Skin epidermis (tissue), 12 donors: ENCODE results near the gene RAB30.
"Not testable (repeated sequence)": the region's sequence is repeated elsewhere in the genome, so short reads cannot be mapped to it uniquely, and the experiment has no call there.

Experiments
- H3K27ac ChIP-seq, 21 experiments: fragments of 200-600 bp; sonication (generic) in 11 of 21; one replicate each; pipeline ENCODE4 v1.5.0; 2020; ENCODE audit warnings: mild to moderate bottlenecking in 3 of 21, inconsistent platforms in 2 of 21, moderate library complexity in 2 of 21
- H3K4me3 ChIP-seq, 7 experiments: fragments of 200-600 bp; sonication (generic) in 2 of 7; one replicate each; pipeline ENCODE4 v1.5.0; 2020; ENCODE audit warnings: inconsistent platforms in 2 of 7, mild to moderate bottlenecking in 2 of 7, moderate library complexity in 1 of 7

The RAB30 gene

DNA sequence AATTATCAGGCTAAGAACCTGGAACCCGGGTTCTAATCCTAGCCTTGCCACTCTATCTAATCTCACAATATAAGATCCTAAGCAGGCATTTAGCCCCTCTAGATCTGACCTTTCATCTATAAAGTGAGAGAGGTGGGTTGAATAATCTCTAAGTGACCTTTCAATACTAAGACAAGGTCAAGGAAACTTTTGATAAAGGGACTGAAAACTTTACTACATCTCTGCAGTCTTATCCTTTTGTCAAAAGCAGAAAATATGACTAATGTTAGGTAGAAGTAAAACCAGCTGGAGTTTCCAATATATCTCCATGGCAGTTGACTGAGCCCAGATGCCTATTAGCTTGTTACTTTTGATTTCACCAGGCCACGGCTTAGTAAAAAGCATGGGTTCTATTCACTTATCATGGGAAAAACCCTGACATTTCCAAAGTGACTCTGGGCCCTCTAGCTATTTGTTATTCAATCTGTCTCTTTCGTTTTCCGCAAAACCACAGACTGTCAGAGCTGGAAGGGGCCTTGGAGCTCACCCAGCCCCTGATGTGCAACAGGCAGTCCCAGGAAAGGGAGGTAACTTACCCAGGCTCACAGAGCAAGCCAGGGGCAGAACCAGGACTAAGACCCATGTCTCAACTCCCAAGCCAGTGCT, 75.8 kb downstream of the RAB30 start:
- peak overlapping the region in 12 of 21 experiments; percentile 5 to 68 (median 42) for H3K27ac ChIP-seq
- no peak overlapping the region for H3K4me3 ChIP-seq

DNA sequence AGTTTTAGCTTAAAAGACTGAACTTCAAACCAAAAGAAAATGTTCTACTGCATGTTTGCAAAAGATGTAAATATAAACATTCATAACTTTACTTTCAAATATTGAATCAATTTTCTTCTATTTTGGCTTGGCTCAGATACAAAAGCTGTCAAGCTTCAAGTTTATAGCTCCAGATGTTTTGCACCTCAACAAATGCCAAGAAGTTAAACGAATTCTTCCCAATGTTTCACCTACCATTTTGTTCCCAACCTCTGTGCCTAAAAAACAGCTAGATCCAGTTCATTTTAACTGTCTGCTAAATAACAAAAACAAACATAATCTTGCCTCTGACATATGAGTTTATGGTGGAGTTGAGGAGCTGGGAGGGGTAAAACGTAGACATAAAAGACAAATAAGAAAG, 76.5 kb downstream of the RAB30 start:
- H3K4me3 ChIP-seq: no peak overlapping the region
- H3K27ac ChIP-seq: peak overlapping the region in 9 of 21 experiments; percentile 10 to 68 (median 43)

DNA sequence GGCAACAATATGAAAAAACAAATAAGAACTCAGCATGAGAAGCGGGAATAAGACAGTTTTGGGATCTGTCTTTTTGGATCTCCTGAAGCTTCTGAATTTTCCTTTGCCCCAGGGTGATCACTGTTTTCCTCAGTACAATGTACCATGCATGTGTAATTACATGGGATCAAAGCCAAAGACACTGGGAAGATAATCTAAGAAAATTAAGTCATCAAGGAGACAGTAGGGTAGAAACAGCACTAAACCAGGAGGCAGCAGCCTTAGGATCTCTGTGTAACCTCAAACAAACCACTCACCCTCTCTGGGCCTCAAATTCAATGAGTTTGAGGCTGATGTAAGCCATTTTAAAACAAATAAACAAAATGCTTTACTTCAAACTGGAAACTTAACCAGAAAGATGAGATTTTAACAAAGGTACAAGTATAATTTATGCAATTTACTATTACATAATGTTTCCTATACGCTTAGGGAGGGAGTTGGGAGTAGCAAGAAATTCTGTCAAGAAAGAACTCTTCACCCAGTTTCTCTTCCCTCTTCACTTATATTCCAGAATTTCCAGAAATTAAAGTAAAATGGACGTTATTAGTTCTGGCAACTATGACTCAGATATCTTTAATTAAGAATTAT, 77.0 kb downstream of the RAB30 start:
- H3K4me3 ChIP-seq: no peak overlapping the region
- H3K27ac ChIP-seq: peak overlapping the region in 1 of 21 experiments; percentile 39

- H3K27ac ChIP-seq: no peak overlapping the region
Measured at GRCh38 chr11:82992223-82992622, 79.5 kb downstream of the RAB30 start.

DNA sequence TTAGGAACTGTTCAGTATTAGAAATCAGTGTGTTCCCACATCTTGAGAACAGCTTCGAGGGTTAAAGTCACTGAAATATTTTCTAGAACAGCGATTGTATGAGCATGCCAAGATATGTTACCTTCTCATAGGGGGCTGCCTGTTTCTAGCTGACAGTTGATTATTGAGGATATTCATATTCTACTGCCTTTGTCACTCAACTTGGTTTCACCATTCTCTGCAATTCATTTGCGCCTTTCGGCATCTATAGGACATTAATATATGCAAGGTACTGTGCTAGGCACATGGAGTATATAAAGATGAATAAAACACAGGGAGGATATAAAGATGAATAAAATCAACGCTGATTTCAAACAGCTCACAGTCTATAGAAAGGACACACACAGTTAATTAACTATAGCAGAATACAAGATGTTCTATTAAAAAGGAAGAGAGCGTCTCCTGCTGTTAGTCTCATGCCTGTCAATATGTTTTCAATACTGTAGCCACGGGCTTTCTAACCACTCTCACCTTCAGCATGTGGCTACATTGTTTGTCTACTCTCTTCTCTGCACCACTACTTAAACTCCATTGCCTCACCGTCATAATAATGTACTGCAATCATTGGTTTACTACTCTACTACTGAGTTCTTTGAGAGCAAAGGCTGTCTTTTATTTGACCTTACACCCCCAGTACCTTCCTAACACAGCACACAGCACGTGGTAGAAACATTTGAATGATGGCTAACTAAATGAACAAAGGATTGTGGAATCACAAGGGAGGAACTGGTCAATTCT, 81.9 kb downstream of the RAB30 start:
- H3K4me3 ChIP-seq: no peak overlapping the region
- H3K27ac ChIP-seq: no peak overlapping the region

More at GRCh38 chr11:82992223-82992622, 79.5 kb downstream of the RAB30 start:
- H3K4me3 ChIP-seq: no peak overlapping the region

DNA sequence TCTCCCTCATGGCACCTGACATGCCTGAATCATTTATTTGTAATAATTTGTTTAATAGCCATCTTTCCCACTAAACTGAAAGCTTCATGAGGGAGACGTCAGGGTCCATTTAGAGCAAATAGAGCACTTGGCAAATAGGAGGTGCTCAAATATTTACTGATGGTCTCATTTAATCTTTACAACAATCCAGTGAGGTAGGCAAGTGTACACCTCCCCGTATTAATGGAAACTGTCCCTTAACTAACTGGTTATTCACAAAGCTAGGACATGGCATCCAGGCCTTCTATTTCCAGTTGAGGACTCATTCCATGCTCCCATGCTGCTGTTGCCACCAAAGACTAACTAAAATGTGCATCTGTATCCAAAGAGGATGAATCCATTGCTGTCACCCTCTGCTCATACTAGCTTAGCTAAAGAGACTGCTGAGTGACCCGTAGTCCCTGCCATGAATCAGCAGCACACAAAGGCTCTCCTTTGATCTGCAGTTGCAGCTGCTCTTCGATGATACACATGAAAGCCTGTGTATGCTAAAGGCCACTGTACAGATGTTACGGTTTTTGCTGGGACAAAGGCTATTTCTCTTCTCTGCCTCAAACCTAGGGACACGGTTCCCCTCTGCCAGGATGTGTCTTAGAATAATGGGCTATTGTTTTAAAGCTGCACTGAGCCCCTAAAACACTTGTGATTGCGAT, 82.6 kb downstream of the RAB30 start:
- no peak overlapping the region for H3K27ac ChIP-seq
- no peak overlapping the region for H3K4me3 ChIP-seq

DNA sequence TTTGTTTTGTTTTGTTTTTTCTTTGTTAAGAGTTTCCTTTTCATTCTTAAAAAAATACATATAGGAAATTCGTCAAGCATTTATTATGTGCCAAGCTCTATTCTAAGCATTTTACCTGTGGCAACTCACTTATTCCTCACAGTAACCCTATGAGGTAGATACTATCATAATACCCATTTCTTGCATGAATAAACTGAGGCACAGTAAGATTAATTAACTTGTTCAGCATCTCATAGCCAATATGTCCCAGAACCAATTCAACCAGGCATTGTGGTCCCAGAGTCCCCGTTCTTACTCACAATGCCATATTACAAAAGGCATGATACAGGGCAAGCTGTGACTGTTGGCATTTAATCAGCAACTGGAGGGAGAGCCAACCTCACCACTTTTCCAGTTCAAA, 83.7 kb downstream of the RAB30 start:
- Histone ChIP-seq H3K27ac (no peak overlapping the region), H3K4me3 (no peak overlapping the region)

DNA sequence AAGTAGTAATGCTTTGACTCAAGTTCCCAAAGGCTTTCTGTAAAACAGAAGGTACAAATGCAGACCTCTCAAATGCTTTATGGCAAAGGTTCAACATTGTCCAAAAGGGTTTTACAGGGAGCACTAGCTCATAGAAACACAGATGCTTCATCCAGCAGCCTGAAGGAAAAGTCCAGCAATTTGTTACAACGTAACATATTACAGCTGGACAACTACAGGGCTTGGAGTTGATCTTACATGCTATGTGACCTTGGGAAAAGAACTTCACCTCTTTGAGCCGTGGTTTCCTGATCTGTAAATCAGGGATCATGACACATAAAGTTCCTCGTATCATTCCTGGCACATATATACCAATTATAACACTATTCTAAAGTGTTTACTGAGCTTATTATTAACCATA, 85.3 kb downstream of the RAB30 start:
- Histone ChIP-seq H3K4me3 (no peak overlapping the region), H3K27ac (no peak overlapping the region)

DNA sequence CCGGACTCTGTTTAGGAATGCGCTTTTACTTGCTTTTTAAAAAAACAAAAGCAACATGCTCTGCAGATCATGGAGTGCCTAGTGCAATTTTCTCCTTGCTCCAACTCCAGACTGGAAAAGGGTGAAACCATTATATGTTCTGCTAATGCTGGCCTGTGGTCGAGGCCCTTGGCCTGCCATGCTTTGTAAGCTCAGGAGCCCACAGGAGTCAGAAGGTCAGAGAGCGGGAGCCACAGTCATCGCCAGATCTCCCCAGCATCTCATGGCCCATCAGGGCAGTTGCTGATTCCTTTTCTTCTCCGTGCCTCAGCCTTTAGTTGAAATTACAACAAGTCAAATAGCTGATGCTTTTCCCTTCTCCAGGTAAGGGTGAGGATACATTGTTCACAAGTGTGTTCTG, 89.8 kb downstream of the RAB30 start:
- H3K4me3 ChIP-seq: no peak overlapping the region

DNA sequence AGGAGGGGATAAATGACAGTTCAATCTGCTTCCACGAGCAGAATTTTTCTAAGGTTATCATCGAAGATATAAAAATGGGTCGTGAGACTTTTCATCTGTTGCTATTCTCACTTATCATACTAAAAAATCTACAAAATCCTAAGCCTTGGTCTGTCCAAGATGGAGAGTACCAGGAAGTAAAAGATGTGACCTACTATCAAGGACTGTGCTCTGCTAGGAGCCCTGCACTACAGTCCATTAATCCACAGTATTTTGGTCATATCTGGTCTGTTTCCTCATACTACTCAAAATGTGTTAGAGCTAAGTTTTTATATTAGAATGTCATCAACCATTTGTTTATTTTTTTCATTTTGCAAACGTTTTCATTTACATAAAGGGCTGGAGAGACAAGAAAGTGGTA, 90.8 kb downstream of the RAB30 start:
- no peak overlapping the region for H3K27ac ChIP-seq
- no peak overlapping the region for H3K4me3 ChIP-seq

More for the DNA sequence above, 89.8 kb downstream of the RAB30 start:
- H3K27ac ChIP-seq: no peak overlapping the region

DNA sequence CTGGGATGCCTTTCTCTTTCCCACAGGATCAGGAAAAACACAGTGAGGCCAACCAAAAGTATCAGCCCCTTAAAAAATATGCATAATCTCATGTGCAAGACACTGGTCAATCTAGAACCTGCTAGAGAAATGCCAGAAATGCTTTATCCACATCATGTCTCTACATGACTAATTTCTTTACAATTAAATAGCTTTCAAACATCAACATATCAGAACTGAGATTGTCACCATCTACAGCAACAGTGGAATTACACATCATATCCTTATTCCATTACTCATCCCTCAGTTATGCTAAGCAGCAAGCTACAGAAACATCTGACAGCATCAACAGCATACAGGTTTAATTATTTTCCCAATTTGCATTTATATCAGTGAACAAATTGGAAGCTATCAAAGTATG, 91.4 kb downstream of the RAB30 start:
- H3K4me3 ChIP-seq: no peak overlapping the region
- no peak overlapping the region for H3K27ac ChIP-seq

DNA sequence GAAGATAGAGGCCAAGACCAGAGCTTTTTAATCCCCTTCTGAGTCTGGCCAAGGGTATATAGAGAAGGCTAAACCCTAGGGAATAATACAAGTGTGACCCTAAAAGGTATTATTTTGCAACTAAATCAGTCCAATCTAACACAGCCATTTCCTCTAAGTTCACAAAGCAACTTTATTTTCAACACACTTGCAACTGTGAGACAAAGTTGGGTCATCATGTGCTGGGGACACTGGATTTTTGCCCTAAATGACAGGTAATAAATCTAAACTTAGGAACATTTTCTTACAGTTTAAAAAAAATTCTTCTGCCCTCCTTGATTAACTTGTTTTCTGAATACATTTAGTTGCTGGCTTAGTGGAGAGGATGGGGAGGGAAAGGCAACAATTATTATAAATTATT, 91.9 kb downstream of the RAB30 start:
- H3K4me3 ChIP-seq: no peak overlapping the region
- no peak overlapping the region for H3K27ac ChIP-seq

- Histone ChIP-seq H3K4me3 (no peak overlapping the region), H3K27ac (no peak overlapping the region)
Measured at GRCh38 chr11:82978422-82979099, 93.1 kb downstream of the RAB30 start.

DNA sequence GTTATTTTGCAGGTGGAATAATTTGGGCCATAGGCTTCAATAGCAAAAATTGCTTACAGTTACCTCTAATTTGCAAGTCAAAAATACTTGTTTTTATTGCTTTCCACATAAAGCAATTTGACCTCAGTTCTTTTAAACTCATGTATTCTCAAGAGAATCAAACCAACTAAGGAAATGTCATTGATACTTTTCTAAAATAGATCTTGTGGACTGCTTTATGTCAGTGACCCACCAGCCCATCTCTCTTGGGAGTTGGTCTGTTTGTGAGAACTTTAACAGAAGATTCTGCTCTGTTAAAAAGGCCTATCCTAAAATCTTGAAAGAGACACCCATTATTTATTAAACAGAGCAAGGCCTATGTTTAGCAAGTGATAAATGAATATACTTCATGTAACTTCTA, 94.9 kb downstream of the RAB30 start:
- Histone ChIP-seq H3K27ac (no peak overlapping the region), H3K4me3 (no peak overlapping the region)

- Histone ChIP-seq H3K4me3 (no peak overlapping the region), H3K27ac (no peak overlapping the region)
Measured at GRCh38 chr11:82975882-82976281, 95.8 kb downstream of the RAB30 start.

DNA sequence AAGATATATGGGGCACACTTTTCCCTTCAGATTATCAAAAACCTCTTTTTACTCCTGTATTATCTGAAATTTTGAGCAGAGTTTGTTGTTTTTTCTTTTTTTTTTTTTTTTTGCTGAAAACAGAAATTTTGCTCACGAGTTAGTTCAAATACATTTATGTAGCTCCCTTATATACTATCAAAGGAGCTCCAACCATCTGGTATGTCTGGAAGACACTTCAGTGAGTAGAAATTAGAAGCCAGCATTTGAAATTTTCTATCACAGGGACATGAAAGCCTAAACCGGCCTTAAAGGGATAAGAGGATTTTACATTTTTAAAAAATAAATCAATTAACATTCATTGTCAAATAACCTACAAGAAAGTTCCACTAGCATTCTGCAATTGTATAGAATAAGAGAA, 96.8 kb downstream of the RAB30 start:
- no peak overlapping the region for H3K4me3 ChIP-seq
- H3K27ac ChIP-seq: no peak overlapping the region

DNA sequence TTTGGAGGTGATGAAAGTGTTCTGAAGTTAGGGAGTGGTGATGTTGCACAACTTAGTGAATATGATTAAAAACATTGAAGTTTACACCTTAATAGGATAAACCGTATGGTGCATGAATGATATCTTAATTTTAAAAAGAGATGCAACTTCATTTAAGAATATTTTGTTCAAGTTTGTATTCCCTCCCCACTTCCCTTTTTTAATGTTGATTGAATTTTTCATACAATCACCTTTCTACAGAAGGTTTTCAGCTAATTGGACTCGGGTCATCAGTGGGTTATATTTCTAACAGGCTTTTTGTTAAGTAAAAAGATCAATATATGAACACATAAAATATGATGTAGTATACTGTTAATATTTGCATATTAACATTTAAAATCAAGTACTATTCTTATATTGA, 97.6 kb downstream of the RAB30 start:
- no peak overlapping the region for H3K4me3 ChIP-seq
- H3K27ac ChIP-seq: no peak overlapping the region

- Histone ChIP-seq H3K27ac (no peak overlapping the region), H3K4me3 (no peak overlapping the region)
Measured at GRCh38 chr11:82972103-82972502, 99.6 kb downstream of the RAB30 start.

DNA sequence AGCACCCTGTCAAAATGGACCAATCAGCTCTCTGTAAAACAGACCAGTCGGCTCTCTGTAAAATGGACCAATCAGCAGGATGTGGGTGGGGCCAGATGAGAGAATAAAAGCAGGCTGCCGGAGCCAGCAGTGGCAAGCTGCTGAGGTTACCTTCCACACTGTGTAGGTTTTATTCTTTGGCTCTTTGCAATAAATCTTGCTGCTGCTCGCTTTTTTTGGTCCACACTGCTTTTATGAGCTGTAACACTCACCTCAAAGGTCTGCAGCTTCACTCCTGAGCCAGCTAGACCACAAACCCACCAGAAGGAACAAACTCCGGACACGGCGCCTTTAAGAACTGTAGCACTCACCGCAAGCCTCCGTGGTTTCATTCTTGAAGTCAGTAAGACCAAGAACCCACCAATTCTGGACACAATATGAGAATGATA, 100.2 kb downstream of the RAB30 start:
- H3K27ac ChIP-seq, H3K4me3 ChIP-seq: not testable (repeated sequence)
